ENCODE data around the gene MPL.
A peak's percentile ranks its signal among the peaks of the same experiment; 100 is the strongest.
"Not testable (repeated sequence)": the region's sequence is repeated elsewhere in the genome, so short reads cannot be mapped to it uniquely, and the experiment has no call there.

The MPL gene

DNA sequence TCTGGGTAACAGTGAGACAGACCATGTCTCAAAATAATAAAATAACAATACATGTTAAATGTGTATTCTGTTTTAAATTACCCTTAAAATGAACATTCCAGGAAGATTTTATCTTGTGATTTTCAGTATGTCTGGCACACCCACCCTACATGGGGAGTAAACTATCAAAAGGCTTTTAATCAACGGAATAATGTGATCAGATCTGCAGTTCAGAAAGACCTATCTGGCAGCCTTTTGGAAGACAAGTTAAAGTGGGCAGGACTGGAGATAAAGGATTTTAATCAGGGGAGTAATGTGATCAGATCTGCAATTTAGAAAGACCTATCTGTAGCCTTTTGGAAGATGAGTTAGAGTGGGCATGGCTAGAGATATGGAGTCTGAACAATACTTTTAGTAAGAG is 41.9 kb downstream of the MPL start:
- no peak for DNase-seq (ENCODE audit: low read depth)

DNA sequence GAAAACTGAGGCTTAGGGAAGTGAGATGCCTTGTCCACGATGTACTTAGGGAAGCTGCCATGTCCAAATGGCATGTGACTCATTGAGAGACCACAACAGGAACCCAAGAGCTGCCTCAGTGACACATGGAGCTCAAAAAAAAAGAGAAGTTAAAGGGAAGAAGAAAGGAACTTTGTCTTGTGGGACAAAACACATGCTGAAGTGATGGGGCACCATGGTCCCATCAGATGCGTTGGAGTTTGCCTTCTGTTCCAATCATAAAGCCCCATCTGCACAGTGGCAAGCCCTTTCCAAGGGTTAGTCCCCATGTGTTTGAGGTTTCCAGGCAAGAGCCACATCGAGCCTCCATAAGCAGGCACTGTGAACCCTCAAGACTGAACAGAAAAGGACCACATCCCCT is 44.0 kb downstream of the MPL start:
- no peak for DNase-seq (ENCODE audit: low read depth)

DNA sequence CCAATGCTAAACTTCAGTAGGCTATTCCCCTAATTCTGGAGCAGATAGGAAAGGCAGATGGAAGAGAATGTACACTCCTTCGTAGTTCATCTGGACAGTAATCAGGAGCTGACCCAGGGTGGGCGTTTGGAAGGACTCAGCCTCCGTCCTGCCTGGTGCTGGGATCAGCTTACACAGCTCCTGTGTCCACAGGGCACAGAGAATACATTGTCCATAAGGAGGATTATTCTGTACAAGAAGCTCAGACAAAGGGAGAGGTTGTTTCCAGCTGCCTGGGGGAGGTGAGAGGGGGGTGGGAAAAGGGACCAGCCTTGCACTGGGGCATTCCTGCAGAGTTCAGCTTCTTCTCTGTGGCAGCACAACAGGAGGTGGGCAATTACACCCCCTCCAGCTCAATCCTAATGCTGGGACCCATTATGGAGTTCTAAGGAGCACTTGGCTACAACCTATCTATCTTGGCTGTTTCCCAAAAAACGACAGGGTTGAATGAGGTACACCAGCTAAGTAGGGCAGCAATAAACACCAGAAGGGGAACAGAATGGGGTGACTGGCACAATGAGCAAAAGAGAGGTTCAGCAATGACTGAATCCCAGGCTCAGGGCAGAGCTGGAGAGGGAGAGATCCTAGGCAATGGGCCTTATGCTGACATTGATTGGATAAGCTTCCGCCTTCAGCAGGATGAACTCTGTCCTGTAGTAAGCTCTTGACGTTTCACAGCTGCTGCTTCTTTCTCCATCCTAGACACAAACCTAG is 44.6 kb downstream of the MPL start:
- DNase-seq (ENCODE audit: low read depth), result no peak

DNA sequence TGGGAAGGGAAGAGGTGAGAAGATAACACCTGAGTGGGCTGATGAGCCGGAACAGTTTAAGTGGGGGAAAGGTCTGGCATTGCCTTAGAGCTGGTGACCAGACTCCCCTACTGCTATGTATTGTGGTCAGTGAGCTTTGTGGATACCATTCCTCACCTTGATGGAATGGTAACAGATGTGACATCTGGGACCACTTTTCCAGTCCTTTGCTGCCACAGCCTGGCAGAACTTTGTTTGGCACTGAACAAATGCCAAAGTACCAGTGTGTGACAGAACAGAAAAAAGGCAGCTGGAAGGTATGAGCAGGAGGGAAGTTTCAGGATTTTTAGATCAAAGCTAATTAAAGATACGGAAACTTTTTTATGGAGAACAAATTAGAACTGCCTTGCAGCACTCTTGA is 45.8 kb downstream of the MPL start:
- no peak for DNase-seq (ENCODE audit: low read depth)

DNA sequence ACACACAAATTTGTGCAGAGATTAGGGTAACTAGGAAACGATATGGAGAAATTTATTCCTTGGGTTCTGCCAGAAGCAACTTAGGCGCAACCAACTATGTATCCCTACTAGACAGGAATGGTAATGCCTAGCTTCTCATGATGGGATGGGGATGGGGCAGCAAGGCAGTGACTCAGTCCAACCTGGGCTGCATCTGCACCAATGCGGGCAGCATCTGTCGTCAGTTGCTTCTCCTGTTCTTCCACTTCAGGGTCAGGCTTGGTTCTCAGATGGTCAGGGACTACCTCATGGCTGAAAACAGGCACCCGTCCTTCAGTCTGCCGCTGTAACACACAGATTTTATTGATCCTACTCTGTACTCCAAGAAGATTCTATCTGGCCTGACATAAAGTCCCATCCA is 49.1 kb downstream of the MPL start:
- DNase-seq (ENCODE audit: low read depth), result no peak

DNA sequence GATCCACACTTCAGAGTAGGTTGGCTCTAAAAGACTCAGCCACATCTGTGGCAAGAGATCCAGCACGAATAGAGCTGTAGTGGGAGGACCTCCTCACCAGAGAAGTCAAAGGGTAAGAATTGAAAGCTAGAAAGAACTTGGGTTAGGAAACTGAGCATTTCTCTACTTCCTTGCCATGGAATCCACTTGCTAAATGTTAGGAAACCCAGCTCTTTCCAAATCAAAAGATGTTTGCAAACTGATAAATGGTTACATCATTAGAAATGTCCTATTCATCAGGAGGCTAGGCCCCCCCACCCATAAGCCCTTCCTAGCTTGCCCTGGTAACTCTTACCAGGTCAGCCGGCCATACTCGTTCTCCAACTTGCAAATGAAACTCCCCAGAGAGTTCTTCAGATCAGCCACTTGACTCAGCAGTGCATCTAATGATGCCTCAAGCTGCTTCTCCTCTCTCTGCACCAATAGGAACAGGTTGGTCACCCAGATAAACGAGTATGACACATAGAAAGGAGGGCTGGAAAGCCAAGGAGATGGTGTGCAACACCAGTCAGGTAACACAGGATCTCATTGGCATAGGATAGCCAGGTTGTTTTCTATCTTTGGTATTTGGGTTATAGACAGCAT is 50.5 kb downstream of the MPL start:
- no peak for DNase-seq (ENCODE audit: low read depth)

- no peak for DNase-seq (ENCODE audit: low read depth)
These were observed 51.0 kb downstream of the MPL start for GRCh38 chr1:43388613-43389012.

GRCh38 chr1:43389326-43390313 is 52.0 kb downstream of the MPL start, which contains the start of the genes MED8 and SZT2:
Gene MED8, minus strand, starts transcription at chr1:43389800. Its CDS starts 36 bp downstream, at chr1:43389764.
Gene SZT2, plus strand, starts transcription at chr1:43389899. Its CDS starts 70 bp downstream, at chr1:43389969.
- DNase-seq (ENCODE audit: low read depth), result peak; percentile 94

- no peak for DNase-seq (ENCODE audit: low read depth)
These were observed 55.1 kb downstream of the MPL start for GRCh38 chr1:43392702-43393101.

GRCh38 chr1:43395523-43395922 is 57.9 kb downstream of the MPL start:
- no peak for DNase-seq (ENCODE audit: low read depth)

DNA sequence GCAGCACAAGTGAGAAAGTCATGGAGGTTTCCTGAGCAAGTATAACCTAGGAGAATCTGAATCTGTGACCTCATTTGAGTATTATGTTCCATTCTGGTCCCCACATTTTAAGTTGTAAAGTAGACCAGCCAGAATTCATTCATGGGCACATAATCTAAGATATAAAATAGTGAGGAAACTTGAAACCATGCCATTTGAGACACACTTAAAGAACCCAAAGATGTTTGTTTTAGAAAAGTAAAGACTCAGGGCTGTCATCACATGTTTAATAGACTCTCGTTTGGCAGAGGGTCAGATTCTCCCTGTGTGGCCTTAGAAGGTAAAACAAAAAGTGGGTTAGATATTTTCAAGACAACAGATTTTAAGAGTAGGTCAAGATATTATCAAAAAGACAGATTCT is 58.4 kb downstream of the MPL start:
- no peak for DNase-seq (ENCODE audit: low read depth)

DNA sequence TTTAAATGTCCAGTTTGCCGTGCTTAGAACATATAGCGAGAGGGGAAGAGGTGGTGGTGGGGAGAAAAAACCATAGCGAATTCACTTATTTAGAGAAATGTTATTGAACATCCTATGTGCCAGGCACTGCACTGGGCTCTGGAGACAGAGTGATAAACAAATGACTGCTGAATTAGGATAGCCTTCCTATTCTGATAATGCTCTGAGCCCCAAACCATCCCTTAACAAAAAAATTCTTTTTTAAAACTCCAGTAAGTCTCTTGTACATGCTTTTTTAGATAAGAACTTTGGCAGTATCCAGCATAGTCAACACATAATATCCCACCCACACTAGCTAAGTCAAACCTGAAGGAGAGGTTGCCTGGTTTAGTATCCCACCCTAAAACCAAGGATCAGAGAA is 60.6 kb downstream of the MPL start:
- DNase-seq (ENCODE audit: low read depth), result no peak

GRCh38 chr1:43400441-43400840 is 62.8 kb downstream of the MPL start:
- not testable (repeated sequence) for DNase-seq (ENCODE audit: low read depth)

DNA sequence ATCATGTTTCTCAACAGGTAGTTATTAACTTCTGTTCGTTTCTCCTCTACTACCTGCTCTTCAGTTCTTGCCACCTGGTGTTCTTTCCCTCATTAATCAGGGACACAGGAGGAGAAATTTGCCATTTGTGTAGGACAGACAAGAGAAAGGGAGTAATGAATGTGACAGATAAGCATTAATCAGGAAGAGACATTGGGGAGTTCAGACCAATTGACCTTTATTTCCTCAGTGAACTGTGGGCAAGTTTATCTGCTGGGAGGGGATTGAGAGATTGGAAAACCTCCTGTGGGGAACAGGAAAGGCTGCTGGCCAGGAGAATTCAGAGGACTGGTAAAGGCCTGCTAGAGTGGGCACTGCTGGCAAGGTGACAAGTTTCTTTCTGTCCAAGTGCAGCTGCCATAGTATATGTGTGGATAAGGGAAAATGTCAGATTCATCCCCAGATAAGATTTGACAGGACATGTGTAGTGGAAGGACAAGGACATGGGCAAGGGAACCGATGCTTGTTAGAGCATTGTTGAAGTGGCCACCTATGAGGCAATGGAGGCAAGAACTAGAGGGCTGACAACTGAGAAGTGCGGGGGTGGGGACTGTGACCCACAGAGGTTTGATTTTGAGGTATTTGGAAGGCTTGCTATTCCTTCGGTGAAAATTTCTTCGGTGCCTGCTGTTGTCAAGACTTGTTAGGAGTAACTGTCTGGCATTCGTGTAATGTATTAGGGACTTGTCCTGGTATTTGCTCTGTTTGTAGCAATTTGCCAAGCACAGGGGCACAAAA is 64.7 kb downstream of the MPL start:
- no peak for DNase-seq (ENCODE audit: low read depth)

Data from HS-27A (cell line).